Measurements from ENCODE around the gene RAP1GDS1.

DNA sequence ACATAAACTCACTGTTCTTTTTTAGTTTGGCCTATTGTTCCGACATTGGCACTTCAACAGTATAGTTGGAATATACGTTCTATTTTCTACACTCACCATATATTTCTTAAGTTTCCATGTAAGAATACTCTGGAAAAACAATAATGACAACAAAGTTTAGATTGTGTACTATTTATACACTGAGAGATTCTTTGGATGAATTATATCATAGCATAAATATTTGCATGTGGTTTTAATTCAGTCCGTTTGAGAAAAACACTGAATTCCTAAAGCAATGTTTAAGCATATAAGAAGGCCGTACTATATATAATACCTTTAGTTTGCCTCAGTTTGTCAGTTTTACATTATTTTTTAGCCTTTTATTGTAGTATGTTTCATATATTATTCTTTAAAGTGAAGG lies 82.4 kb downstream of the RAP1GDS1 start:
- TF ChIP-seq CTCF (IDR thresholded peaks at IDR 0.05) (no peak), EP300 (IDR thresholded peaks at IDR 0.05) (no peak), POLR2A (IDR thresholded peaks at IDR 0.05) (no peak)
